Panc1 (cell line): ENCODE data around the gene CPSF3. TPM values are rescaled to one million over a fixed set of nuclear protein-coding genes. Genes with fewer than 3 reads are reported as not detected.

Source experiments
- ATAC-seq: fragments of 200-7000 bp; cut with Tn5 transposase; 2 replicates; pipeline ENCODE4 v1.9.1; 2020; ENCODE audit warnings: mild to moderate bottlenecking, moderate library complexity
- BruUV-seq: library from RNA; stranded (reverse); fragments of 400-500 nt; replicated peaks from 2 replicates; lab custom pipeline; 2021; lab: Mats Ljungman, UMichigan
- CTCF ChIA-PET: fragments of 300-600 bp; sonication (Branson Sonifier 250); formaldehyde crosslinking; loops from one replicate; lab custom pipeline; 2022; ENCODE audit warnings: antibody characterized with exemption; lab: Charles Lee
- POLR2A ChIA-PET: fragments of 300-600 bp; sonication (Branson Sonifier 250); formaldehyde crosslinking; loops from one replicate; lab custom pipeline; 2022; ENCODE audit warnings: antibody characterized with exemption; lab: Charles Lee
- DNase-seq: peaks from one replicate; pipeline ENCODE4 v3.0.0-alpha.2; 2010; ENCODE audit warnings: low read depth, low spot score
- H3K27ac ChIP-seq: 2 replicates; pipeline ENCODE4 v1.5.1; 2011; ENCODE audit warnings: mild to moderate bottlenecking, low read length, inconsistent platforms
- H3K27me3 ChIP-seq: fragments of 200-500 bp; sonication (Bioruptor generic); 2 replicates; pipeline ENCODE4 v1.6.0; 2014; ENCODE audit warnings: low read length, inconsistent platforms; ENCODE audit not compliant: control insufficient read depth, insufficient read depth
- H3K36me3 ChIP-seq: fragments of 200-500 bp; sonication (Bioruptor generic); 2 replicates; pipeline ENCODE4 v1.5.1; 2014; ENCODE audit warnings: inconsistent platforms, mild to moderate bottlenecking, low read length, moderate library complexity; ENCODE audit not compliant: control insufficient read depth, insufficient read depth
- H3K4me1 ChIP-seq: 2 replicates; pipeline ENCODE4 v1.5.1; 2011; ENCODE audit warnings: inconsistent platforms, mild to moderate bottlenecking, low read length, moderate library complexity; ENCODE audit not compliant: control insufficient read depth, insufficient read depth
- H3K4me3 ChIP-seq, 2 experiments: 2 replicates each; pipeline ENCODE4 v1.5.1; 2011 to 2012; ENCODE audit warnings: low read depth in 2 of 2, low read length in 2 of 2, mild to moderate bottlenecking in 2 of 2, inconsistent platforms in 1 of 2, moderate library complexity in 1 of 2
- H3K9me3 ChIP-seq: fragments of 200-500 bp; sonication (Bioruptor generic); 2 replicates; pipeline ENCODE4 v1.5.1; 2014; ENCODE audit warnings: low read depth, mild to moderate bottlenecking, inconsistent platforms, low read length, moderate library complexity; ENCODE audit not compliant: control insufficient read depth, insufficient read depth
- POLR2AphosphoS5 ChIP-seq: IDR thresholded peaks from 2 replicates; pipeline ENCODE4 v1.6.1; 2012; ENCODE audit warnings: mild to moderate bottlenecking, low read depth, low read length, moderate library complexity
- SIN3A ChIP-seq: IDR thresholded peaks from 2 replicates; pipeline ENCODE4 v1.6.1; 2012; ENCODE audit warnings: low read depth, mild to moderate bottlenecking, low read length, moderate library complexity, borderline replicate concordance; ENCODE audit not compliant: insufficient read depth
- TCF7L2 ChIP-seq: IDR thresholded peaks from 2 replicates; pipeline ENCODE4 v1.6.1; 2011; ENCODE audit warnings: mild to moderate bottlenecking, low read depth, low read length, inconsistent platforms
- in situ Hi-C: cut with HindIII; loops from 2 replicates; pipeline ENCODE4 v1.10.0; 2016; ENCODE audit warnings: low sequenced_read_pairs, low pct_unique_long_range_greater_than_20kb
- intact Hi-C: fragments of 100-400 bp; cut with micrococcal nuclease; formaldehyde crosslinking; loops from one replicate; pipeline ENCODE4 v1.10.0; 2022; ENCODE audit not compliant: unreplicated experiment
- total RNA-seq: library from RNA; stranded (reverse); gene quantifications from one replicate; pipeline ENCODE4 v1.2.1, GENCODE V29; 2021; ENCODE audit not compliant: unreplicated experiment
- TF ChIP-seq, protein P1 (sequence below): fragments of 450-650 bp; IDR thresholded peaks from 2 replicates; pipeline ENCODE4 v1.5.1; 2017; ENCODE audit warnings: mild to moderate bottlenecking
- TF ChIP-seq, protein P2 (sequence below), 2 experiments: IDR thresholded peaks; 2 replicates each; pipeline ENCODE4 v1.6.1; 2011 to 2012; ENCODE audit warnings: low read depth in 2 of 2, control low read depth in 1 of 2, low read length in 1 of 2, mild to moderate bottlenecking in 1 of 2, moderate library complexity in 1 of 2; ENCODE audit not compliant: insufficient read depth in 1 of 2

Gene CPSF3
- total RNA-seq, 1 experiment from 2014 or later, result 54.1 TPM

DNA sequence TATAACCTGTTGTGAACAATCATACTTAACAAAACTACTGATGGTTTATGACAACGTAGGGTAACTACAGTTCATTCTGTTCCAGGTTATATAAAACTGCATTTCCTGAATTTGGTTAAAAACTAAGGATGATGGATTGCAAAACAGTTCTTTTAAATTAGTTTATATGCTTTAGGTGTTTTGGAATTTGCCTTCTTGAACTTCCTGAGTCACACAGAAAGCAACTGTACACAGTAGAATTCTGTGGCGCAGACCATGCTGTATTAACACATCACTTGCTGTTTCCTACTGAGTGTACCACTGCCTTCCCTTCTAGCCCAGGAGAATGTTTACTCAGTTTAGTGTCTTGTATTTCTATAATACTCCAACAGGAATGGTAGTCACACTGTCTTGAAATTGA is 19.5 kb upstream of the CPSF3 start:
- ATAC-seq, result no peak
- TF ChIP-seq, protein P1, sequence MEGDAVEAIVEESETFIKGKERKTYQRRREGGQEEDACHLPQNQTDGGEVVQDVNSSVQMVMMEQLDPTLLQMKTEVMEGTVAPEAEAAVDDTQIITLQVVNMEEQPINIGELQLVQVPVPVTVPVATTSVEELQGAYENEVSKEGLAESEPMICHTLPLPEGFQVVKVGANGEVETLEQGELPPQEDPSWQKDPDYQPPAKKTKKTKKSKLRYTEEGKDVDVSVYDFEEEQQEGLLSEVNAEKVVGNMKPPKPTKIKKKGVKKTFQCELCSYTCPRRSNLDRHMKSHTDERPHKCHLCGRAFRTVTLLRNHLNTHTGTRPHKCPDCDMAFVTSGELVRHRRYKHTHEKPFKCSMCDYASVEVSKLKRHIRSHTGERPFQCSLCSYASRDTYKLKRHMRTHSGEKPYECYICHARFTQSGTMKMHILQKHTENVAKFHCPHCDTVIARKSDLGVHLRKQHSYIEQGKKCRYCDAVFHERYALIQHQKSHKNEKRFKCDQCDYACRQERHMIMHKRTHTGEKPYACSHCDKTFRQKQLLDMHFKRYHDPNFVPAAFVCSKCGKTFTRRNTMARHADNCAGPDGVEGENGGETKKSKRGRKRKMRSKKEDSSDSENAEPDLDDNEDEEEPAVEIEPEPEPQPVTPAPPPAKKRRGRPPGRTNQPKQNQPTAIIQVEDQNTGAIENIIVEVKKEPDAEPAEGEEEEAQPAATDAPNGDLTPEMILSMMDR, result no peak
- TF ChIP-seq, protein P2, sequence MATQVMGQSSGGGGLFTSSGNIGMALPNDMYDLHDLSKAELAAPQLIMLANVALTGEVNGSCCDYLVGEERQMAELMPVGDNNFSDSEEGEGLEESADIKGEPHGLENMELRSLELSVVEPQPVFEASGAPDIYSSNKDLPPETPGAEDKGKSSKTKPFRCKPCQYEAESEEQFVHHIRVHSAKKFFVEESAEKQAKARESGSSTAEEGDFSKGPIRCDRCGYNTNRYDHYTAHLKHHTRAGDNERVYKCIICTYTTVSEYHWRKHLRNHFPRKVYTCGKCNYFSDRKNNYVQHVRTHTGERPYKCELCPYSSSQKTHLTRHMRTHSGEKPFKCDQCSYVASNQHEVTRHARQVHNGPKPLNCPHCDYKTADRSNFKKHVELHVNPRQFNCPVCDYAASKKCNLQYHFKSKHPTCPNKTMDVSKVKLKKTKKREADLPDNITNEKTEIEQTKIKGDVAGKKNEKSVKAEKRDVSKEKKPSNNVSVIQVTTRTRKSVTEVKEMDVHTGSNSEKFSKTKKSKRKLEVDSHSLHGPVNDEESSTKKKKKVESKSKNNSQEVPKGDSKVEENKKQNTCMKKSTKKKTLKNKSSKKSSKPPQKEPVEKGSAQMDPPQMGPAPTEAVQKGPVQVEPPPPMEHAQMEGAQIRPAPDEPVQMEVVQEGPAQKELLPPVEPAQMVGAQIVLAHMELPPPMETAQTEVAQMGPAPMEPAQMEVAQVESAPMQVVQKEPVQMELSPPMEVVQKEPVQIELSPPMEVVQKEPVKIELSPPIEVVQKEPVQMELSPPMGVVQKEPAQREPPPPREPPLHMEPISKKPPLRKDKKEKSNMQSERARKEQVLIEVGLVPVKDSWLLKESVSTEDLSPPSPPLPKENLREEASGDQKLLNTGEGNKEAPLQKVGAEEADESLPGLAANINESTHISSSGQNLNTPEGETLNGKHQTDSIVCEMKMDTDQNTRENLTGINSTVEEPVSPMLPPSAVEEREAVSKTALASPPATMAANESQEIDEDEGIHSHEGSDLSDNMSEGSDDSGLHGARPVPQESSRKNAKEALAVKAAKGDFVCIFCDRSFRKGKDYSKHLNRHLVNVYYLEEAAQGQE (IDR thresholded peaks at IDR 0.05; ENCODE audit: insufficient read depth in 1 of 2, low read depth in 2 of 2, low read length in 1 of 2), result no peak
- no peak for TF ChIP-seq SIN3A
- TF ChIP-seq POLR2AphosphoS5, result no peak; the same call in 1 of the 2 replicates
- TF ChIP-seq TCF7L2, result no peak
- H3K27ac ChIP-seq, result no peak overlapping the region
- CTCF ChIA-PET, result no interaction called here
- peaks cover 36% of the 10 kb centered on the region for H3K36me3 ChIP-seq
- POLR2A ChIA-PET, result no interaction called here
- DNase-seq, result no peak
- peaks cover 36% of the 10 kb centered on the region for H3K4me1 ChIP-seq
- no TSS peak for BruUV-seq
- intact Hi-C loops (no loop called here), in situ Hi-C loops (no loop called here)
- no peaks in the 10 kb centered on the region for H3K27me3 ChIP-seq
- no peak overlapping the region for H3K4me3 ChIP-seq
- H3K9me3 ChIP-seq, result no peaks in the 10 kb centered on the region

DNA sequence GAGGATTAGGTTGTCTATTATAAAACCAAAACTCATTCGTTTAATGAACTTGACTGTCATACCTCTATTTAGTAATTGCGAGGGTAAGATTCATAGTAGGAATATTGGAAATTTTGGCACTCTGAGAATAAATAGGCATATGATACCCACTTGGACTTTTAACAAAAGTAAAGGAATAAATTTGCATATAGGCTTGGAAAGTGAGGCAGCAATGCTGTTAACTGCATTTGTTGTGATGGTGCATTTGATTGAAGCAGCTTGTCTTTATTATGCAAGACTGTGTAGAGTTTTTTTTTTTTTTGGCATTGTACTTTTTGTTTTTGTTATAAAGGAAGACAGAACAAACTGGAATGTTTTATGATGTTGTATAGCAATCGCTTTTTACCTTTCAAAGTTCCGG is 19.0 kb upstream of the CPSF3 start:
- in situ Hi-C loops, result no loop called here
- ChIA-PET POLR2A (no interaction called here), CTCF (no interaction called here)
- DNase-seq (no peak), ATAC-seq (no peak)
- Histone ChIP-seq H3K36me3 (peaks cover 36% of the 10 kb centered on the region), H3K4me1 (peaks cover 32% of the 10 kb centered on the region), H3K9me3 (no peaks in the 10 kb centered on the region), H3K27me3 (no peaks in the 10 kb centered on the region), H3K4me3 (no peak overlapping the region), H3K27ac (no peak overlapping the region)
- intact Hi-C loops, result no loop called here
- TF ChIP-seq TCF7L2 (no peak), POLR2AphosphoS5 (no peak), SIN3A (no peak)
- TF ChIP-seq, protein P2 (IDR thresholded peaks at IDR 0.05; ENCODE audit: insufficient read depth in 1 of 2, low read depth in 2 of 2, low read length in 1 of 2), result no peak
- TF ChIP-seq, protein P1, result no peak
- no TSS peak for BruUV-seq
